Prostate gland (tissue), 2 donors: ENCODE results near the gene AKR1D1.

Experiments used
- CTCF ChIP-seq, 4 experiments: fragments of 200-600 bp in 2 of 4; fragments of 450-650 bp in 2 of 4; sonication (generic) in 2 of 4; IDR thresholded peaks; 1 replicate in 3 of 4; 2 replicates in 1 of 4; pipeline ENCODE4 v1.5.1; 2016 to 2019; ENCODE audit warnings: antibody characterized with exemption in 4 of 4, mild to moderate bottlenecking in 2 of 4, moderate library complexity in 2 of 4
- POLR2A ChIP-seq: fragments of 450-650 bp; IDR thresholded peaks from one replicate; pipeline ENCODE4 v1.6.1; 2016; ENCODE audit warnings: antibody characterized with exemption, mild to moderate bottlenecking

DNA sequence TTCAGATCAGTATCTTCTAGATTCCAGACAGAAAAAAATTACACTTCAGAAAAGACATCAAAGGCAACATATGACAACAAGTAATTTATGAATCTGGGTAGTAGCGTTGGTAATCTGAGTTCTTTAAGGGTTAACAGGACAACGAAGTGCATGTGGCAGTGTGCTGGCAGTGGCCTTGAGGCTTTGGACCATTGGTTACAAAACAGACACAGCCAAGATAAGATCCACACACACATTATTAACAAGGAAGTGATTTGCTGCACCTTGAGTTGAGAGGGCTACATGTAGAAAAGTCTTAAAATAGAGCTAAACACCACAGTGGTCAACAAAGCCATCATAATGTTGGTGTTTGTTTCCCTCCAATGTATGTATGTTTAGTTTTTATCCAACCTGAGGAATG, 40.6 kb downstream of the AKR1D1 start:
- TF ChIP-seq POLR2A (no peak), CTCF (IDR thresholded peaks at IDR 0.05) (no peak)
